Spleen (tissue), 7 donors: ENCODE results near the gene RAB43.
A peak's percentile ranks its signal among the peaks of the same experiment; 100 is the strongest.

Experiments
- POLR2A ChIP-seq, 3 donors: fragments of 450-650 bp; IDR thresholded peaks; one replicate each; pipeline ENCODE4 v1.5.1; 2017; ENCODE audit warnings: antibody characterized with exemption in 3 of 3, mild to moderate bottlenecking in 1 of 3
- TF ChIP-seq, protein P1 (sequence below), 11 experiments: fragments of 200-600 bp in 7 of 11; fragments of 450-650 bp in 4 of 11; sonication (generic) in 4 of 11; IDR thresholded peaks in 8 of 11; conservative IDR thresholded peaks in 3 of 11; 1 replicate in 7 of 11; 2 replicates in 4 of 11; pipeline versions ENCODE4 v1.4.0 to v1.8.0; 2016 to 2021; ENCODE audit warnings: antibody characterized with exemption in 11 of 11, inconsistent platforms in 4 of 11, mild to moderate bottlenecking in 1 of 11
- donor health status: DM: no; HTN: no; CAD: no; lungs with moderate emphysema.
- donor health status: DM: no; HTN: no; CAD: no.
- donor health status: DM: no; HTN: no; CAD: no.

DNA sequence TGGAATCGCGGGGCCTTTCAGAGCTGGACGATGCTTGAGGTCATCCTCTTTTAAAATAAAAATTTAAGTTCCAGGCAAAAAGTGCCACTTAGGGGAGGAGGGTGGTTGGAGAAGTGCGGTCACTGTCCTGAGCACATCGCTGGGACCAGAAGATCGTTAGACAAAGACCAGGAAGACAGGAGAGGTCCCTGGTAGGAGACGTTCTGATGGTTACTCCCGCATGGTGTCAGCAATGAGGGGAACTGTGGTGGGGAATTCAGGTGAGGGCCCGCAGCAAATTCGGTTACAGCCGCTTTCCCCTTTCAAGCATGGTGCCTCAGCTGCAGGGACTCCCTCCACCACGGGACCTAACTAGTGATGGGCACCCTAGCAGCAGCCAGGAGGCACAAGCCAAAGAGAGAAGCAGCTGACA is 40.3 kb upstream of the RAB43 start:
- no peak for TF ChIP-seq POLR2A (IDR thresholded peaks at IDR 0.05)
- TF ChIP-seq, protein P1, sequence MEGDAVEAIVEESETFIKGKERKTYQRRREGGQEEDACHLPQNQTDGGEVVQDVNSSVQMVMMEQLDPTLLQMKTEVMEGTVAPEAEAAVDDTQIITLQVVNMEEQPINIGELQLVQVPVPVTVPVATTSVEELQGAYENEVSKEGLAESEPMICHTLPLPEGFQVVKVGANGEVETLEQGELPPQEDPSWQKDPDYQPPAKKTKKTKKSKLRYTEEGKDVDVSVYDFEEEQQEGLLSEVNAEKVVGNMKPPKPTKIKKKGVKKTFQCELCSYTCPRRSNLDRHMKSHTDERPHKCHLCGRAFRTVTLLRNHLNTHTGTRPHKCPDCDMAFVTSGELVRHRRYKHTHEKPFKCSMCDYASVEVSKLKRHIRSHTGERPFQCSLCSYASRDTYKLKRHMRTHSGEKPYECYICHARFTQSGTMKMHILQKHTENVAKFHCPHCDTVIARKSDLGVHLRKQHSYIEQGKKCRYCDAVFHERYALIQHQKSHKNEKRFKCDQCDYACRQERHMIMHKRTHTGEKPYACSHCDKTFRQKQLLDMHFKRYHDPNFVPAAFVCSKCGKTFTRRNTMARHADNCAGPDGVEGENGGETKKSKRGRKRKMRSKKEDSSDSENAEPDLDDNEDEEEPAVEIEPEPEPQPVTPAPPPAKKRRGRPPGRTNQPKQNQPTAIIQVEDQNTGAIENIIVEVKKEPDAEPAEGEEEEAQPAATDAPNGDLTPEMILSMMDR (IDR thresholded peaks at IDR 0.05 in 8 of 11, conservative IDR thresholded peaks at IDR 0.05 in 3 of 11): peak in 2 of 11 experiments; percentile 11
